Measurements from ENCODE around the gene TEX9.
"Not testable (repeated sequence)": the region's sequence is repeated elsewhere in the genome, so short reads cannot be mapped to it uniquely, and the experiment has no call there.

TEX9 gene

GRCh38 chr15:56358604-56359003 lies 6.6 kb upstream of the TEX9 start:
- no peaks in the 10 kb centered on the region for H3K4me1 ChIP-seq (ENCODE audit: control insufficient read depth, insufficient read depth, low read length)
- no peaks in the 10 kb centered on the region for H3K27me3 ChIP-seq (ENCODE audit: control insufficient read depth in 1 of 2, insufficient read depth in 2 of 2, low read length in 2 of 2)
- no peaks in the 10 kb centered on the region for H3K9me3 ChIP-seq (ENCODE audit: control insufficient read depth in 2 of 2, low read length in 2 of 2)
- H3K4me3 ChIP-seq (ENCODE audit: low read length in 2 of 2), result no peak overlapping the region
- no peak overlapping the region for H3K9ac ChIP-seq (ENCODE audit: low read length in 2 of 2)
- H3K27ac ChIP-seq (ENCODE audit: low read length), result no peak overlapping the region
- no peaks in the 10 kb centered on the region for H3K36me3 ChIP-seq (ENCODE audit: control insufficient read depth in 2 of 2, insufficient read depth in 2 of 2, low read length in 2 of 2)

GRCh38 chr15:56361987-56362386 lies 3.2 kb upstream of the TEX9 start:
- no peaks in the 10 kb centered on the region for H3K36me3 ChIP-seq (ENCODE audit: control insufficient read depth in 2 of 2, insufficient read depth in 2 of 2, low read length in 2 of 2)
- no peaks in the 10 kb centered on the region for H3K4me1 ChIP-seq (ENCODE audit: control insufficient read depth, insufficient read depth, low read length)
- no peak overlapping the region for H3K27ac ChIP-seq (ENCODE audit: low read length)
- H3K9ac ChIP-seq (ENCODE audit: low read length in 2 of 2), result no peak overlapping the region
- H3K9me3 ChIP-seq (ENCODE audit: control insufficient read depth in 2 of 2, low read length in 2 of 2), result no peaks in the 10 kb centered on the region
- H3K4me3 ChIP-seq (ENCODE audit: low read length in 2 of 2), result no peak overlapping the region
- H3K27me3 ChIP-seq (ENCODE audit: control insufficient read depth in 1 of 2, insufficient read depth in 2 of 2, low read length in 2 of 2), result no peaks in the 10 kb centered on the region

GRCh38 chr15:56366211-56366610 lies 985 bp downstream of the TEX9 start:
- Histone ChIP-seq H3K9ac (ENCODE audit: low read length in 2 of 2) (peak overlapping the region; percentile 59 to 66), H3K9me3 (ENCODE audit: control insufficient read depth in 2 of 2, low read length in 2 of 2) (no peaks in the 10 kb centered on the region), H3K27me3 (ENCODE audit: control insufficient read depth in 1 of 2, insufficient read depth in 2 of 2, low read length in 2 of 2) (no peaks in the 10 kb centered on the region), H3K4me1 (ENCODE audit: control insufficient read depth, insufficient read depth, low read length) (no peaks in the 10 kb centered on the region), H3K36me3 (ENCODE audit: control insufficient read depth in 2 of 2, insufficient read depth in 2 of 2, low read length in 2 of 2) (no peaks in the 10 kb centered on the region), H3K4me3 (ENCODE audit: low read length in 2 of 2) (peak overlapping the region; percentile 61 to 88), H3K27ac (ENCODE audit: low read length) (no peak overlapping the region)

- no peaks in the 10 kb centered on the region for H3K4me1 ChIP-seq (ENCODE audit: control insufficient read depth, insufficient read depth, low read length)
- no peak overlapping the region for H3K27ac ChIP-seq (ENCODE audit: low read length)
- H3K9ac ChIP-seq (ENCODE audit: low read length in 2 of 2), result no peak overlapping the region
- no peaks in the 10 kb centered on the region for H3K36me3 ChIP-seq (ENCODE audit: control insufficient read depth in 2 of 2, insufficient read depth in 2 of 2, low read length in 2 of 2)
- no peak overlapping the region for H3K4me3 ChIP-seq (ENCODE audit: low read length in 2 of 2)
- no peaks in the 10 kb centered on the region for H3K9me3 ChIP-seq (ENCODE audit: control insufficient read depth in 2 of 2, low read length in 2 of 2)
- H3K27me3 ChIP-seq (ENCODE audit: control insufficient read depth in 1 of 2, insufficient read depth in 2 of 2, low read length in 2 of 2), result no peaks in the 10 kb centered on the region
Observed at GRCh38 chr15:56367156-56367555, 1.9 kb downstream of the TEX9 start.

- Histone ChIP-seq H3K27me3 (ENCODE audit: control insufficient read depth in 1 of 2, insufficient read depth in 2 of 2, low read length in 2 of 2) (no peaks in the 10 kb centered on the region), H3K9me3 (ENCODE audit: control insufficient read depth in 2 of 2, low read length in 2 of 2) (no peaks in the 10 kb centered on the region), H3K36me3 (ENCODE audit: control insufficient read depth in 2 of 2, insufficient read depth in 2 of 2, low read length in 2 of 2) (no peaks in the 10 kb centered on the region), H3K27ac (ENCODE audit: low read length) (no peak overlapping the region), H3K9ac (ENCODE audit: low read length in 2 of 2) (no peak overlapping the region), H3K4me3 (ENCODE audit: low read length in 2 of 2) (no peak overlapping the region), H3K4me1 (ENCODE audit: control insufficient read depth, insufficient read depth, low read length) (no peaks in the 10 kb centered on the region)
Observed at GRCh38 chr15:56369234-56369633, 4.0 kb downstream of the TEX9 start.

- H3K27me3 ChIP-seq (ENCODE audit: control insufficient read depth in 1 of 2, insufficient read depth in 2 of 2, low read length in 2 of 2), result no peaks in the 10 kb centered on the region
Observed at GRCh38 chr15:56371495-56372147, 6.4 kb downstream of the TEX9 start.

GRCh38 chr15:56374693-56375092 lies 9.5 kb downstream of the TEX9 start:
- H3K9ac ChIP-seq (ENCODE audit: low read length in 2 of 2); H3K9me3 ChIP-seq (ENCODE audit: control insufficient read depth in 2 of 2, low read length in 2 of 2); H3K36me3 ChIP-seq (ENCODE audit: control insufficient read depth in 2 of 2, insufficient read depth in 2 of 2, low read length in 2 of 2); H3K27me3 ChIP-seq (ENCODE audit: control insufficient read depth in 1 of 2, insufficient read depth in 2 of 2, low read length in 2 of 2); H3K4me3 ChIP-seq (ENCODE audit: low read length in 2 of 2); H3K4me1 ChIP-seq (ENCODE audit: control insufficient read depth, insufficient read depth, low read length); H3K27ac ChIP-seq (ENCODE audit: low read length): not testable (repeated sequence)

More at GRCh38 chr15:56371495-56372147, 6.4 kb downstream of the TEX9 start:
- no peaks in the 10 kb centered on the region for H3K36me3 ChIP-seq (ENCODE audit: control insufficient read depth in 2 of 2, insufficient read depth in 2 of 2, low read length in 2 of 2)
- no peak overlapping the region for H3K27ac ChIP-seq (ENCODE audit: low read length)
- no peak overlapping the region for H3K4me3 ChIP-seq (ENCODE audit: low read length in 2 of 2)
- no peaks in the 10 kb centered on the region for H3K4me1 ChIP-seq (ENCODE audit: control insufficient read depth, insufficient read depth, low read length)
- no peak overlapping the region for H3K9ac ChIP-seq (ENCODE audit: low read length in 2 of 2)
- no peaks in the 10 kb centered on the region for H3K9me3 ChIP-seq (ENCODE audit: control insufficient read depth in 2 of 2, low read length in 2 of 2)

- H3K36me3 ChIP-seq (ENCODE audit: control insufficient read depth in 2 of 2, insufficient read depth in 2 of 2, low read length in 2 of 2); H3K4me1 ChIP-seq (ENCODE audit: control insufficient read depth, insufficient read depth, low read length); H3K9ac ChIP-seq (ENCODE audit: low read length in 2 of 2); H3K27me3 ChIP-seq (ENCODE audit: control insufficient read depth in 1 of 2, insufficient read depth in 2 of 2, low read length in 2 of 2); H3K4me3 ChIP-seq (ENCODE audit: low read length in 2 of 2); H3K9me3 ChIP-seq (ENCODE audit: control insufficient read depth in 2 of 2, low read length in 2 of 2); H3K27ac ChIP-seq (ENCODE audit: low read length): not testable (repeated sequence)
Observed at GRCh38 chr15:56377822-56378221, 12.6 kb downstream of the TEX9 start.

- H3K36me3 ChIP-seq (ENCODE audit: control insufficient read depth in 2 of 2, insufficient read depth in 2 of 2, low read length in 2 of 2), result no peaks in the 10 kb centered on the region
- H3K4me3 ChIP-seq (ENCODE audit: low read length in 2 of 2), result no peak overlapping the region
- H3K9ac ChIP-seq (ENCODE audit: low read length in 2 of 2), result no peak overlapping the region
- no peaks in the 10 kb centered on the region for H3K4me1 ChIP-seq (ENCODE audit: control insufficient read depth, insufficient read depth, low read length)
- no peak overlapping the region for H3K27ac ChIP-seq (ENCODE audit: low read length)
- no peaks in the 10 kb centered on the region for H3K9me3 ChIP-seq (ENCODE audit: control insufficient read depth in 2 of 2, low read length in 2 of 2)
- H3K27me3 ChIP-seq (ENCODE audit: control insufficient read depth in 1 of 2, insufficient read depth in 2 of 2, low read length in 2 of 2), result no peaks in the 10 kb centered on the region
Observed at GRCh38 chr15:56383010-56383409, 17.8 kb downstream of the TEX9 start.

- no peaks in the 10 kb centered on the region for H3K9me3 ChIP-seq (ENCODE audit: control insufficient read depth in 2 of 2, low read length in 2 of 2)
- H3K36me3 ChIP-seq (ENCODE audit: control insufficient read depth in 2 of 2, insufficient read depth in 2 of 2, low read length in 2 of 2), result no peaks in the 10 kb centered on the region
- no peak overlapping the region for H3K4me3 ChIP-seq (ENCODE audit: low read length in 2 of 2)
- no peak overlapping the region for H3K9ac ChIP-seq (ENCODE audit: low read length in 2 of 2)
- H3K27ac ChIP-seq (ENCODE audit: low read length), result no peak overlapping the region
- H3K27me3 ChIP-seq (ENCODE audit: control insufficient read depth in 1 of 2, insufficient read depth in 2 of 2, low read length in 2 of 2), result no peaks in the 10 kb centered on the region
- no peaks in the 10 kb centered on the region for H3K4me1 ChIP-seq (ENCODE audit: control insufficient read depth, insufficient read depth, low read length)
Observed at GRCh38 chr15:56385908-56386307, 20.7 kb downstream of the TEX9 start.

GRCh38 chr15:56390739-56391267 lies 25.6 kb downstream of the TEX9 start:
- H3K9me3 ChIP-seq (ENCODE audit: control insufficient read depth in 2 of 2, low read length in 2 of 2), result no peaks in the 10 kb centered on the region
- no peaks in the 10 kb centered on the region for H3K27me3 ChIP-seq (ENCODE audit: control insufficient read depth in 1 of 2, insufficient read depth in 2 of 2, low read length in 2 of 2)
- no peak overlapping the region for H3K27ac ChIP-seq (ENCODE audit: low read length)
- no peaks in the 10 kb centered on the region for H3K36me3 ChIP-seq (ENCODE audit: control insufficient read depth in 2 of 2, insufficient read depth in 2 of 2, low read length in 2 of 2)
- no peak overlapping the region for H3K9ac ChIP-seq (ENCODE audit: low read length in 2 of 2)
- no peak overlapping the region for H3K4me3 ChIP-seq (ENCODE audit: low read length in 2 of 2)
- no peaks in the 10 kb centered on the region for H3K4me1 ChIP-seq (ENCODE audit: control insufficient read depth, insufficient read depth, low read length)

Data from stomach smooth muscle (tissue), 2 donors.